ENCODE measurements around the gene HTR3D. TPM values are rescaled to one million over a fixed set of nuclear protein-coding genes. Genes with fewer than 3 reads are reported as not detected.
A peak's percentile ranks its signal among the peaks of the same experiment; 100 is the strongest.

HTR3D gene
- total and polyA plus RNA-seq, 2 of the 4 experiments (the other 2 are of a cell fraction): not detected

- ATAC-seq (ENCODE audit: low read depth): no peak
- no peak overlapping the region for H2BK15ac ChIP-seq (ENCODE audit: low read depth, low read length)
- POLR2A ChIA-PET (ENCODE audit: unreplicated experiment): no interaction called here
- H4K8ac ChIP-seq (ENCODE audit: low read depth in 2 of 2, low read length in 2 of 2): peak overlapping the region; percentile 14 to 30; a peak in 3 of 4 replicates
- H3K9ac ChIP-seq (ENCODE audit: low read depth, low read length): no peak overlapping the region
- intact Hi-C loops (cut with micrococcal nuclease) (loop anchor here (2.0 to 10.0 kb wide), 2 partner anchors 27 to 239 kb away; no protein-coding TSS in a partner anchor), dilution Hi-C loops (cut with HindIII; ENCODE audit: low sequenced_read_pairs, unreplicated experiment) (no loop called here), in situ Hi-C loops (cut with MboI; ENCODE audit: low sequenced_read_pairs) (loop anchor here (10.0 kb wide), 1 partner anchor 121 kb away; no protein-coding TSS in a partner anchor)
- peaks cover 7% of the 10 kb centered on the region for H3K4me1 ChIP-seq (ENCODE audit: control insufficient read depth, insufficient read depth, low read length)
- H3K4me2 ChIP-seq (ENCODE audit: low read depth, low read length): peak overlapping the region; percentile 30
- H2AK9ac ChIP-seq (replicated peaks; ENCODE audit: low read depth, low read length, poor library complexity): no peak overlapping the region
- no peak overlapping the region for H3K56ac ChIP-seq (ENCODE audit: extremely low read depth, insufficient read depth, low read length)
- H2AK5ac ChIP-seq (ENCODE audit: low read depth, low read length): no peak overlapping the region
- H3K9me3 ChIP-seq (ENCODE audit: control insufficient read depth, insufficient read depth, low read length): no peaks in the 10 kb centered on the region
- no CpG with 5 or more reads among the region's 5 CpGs for WGBS, 2 experiments (ENCODE audit: extremely low coverage in 2 of 2, insufficient read length in 1 of 2)
- H2BK5ac ChIP-seq (ENCODE audit: low read depth, low read length, poor library complexity, severe bottlenecking): no peak overlapping the region
- no peak overlapping the region for H4K91ac ChIP-seq (ENCODE audit: insufficient read depth, low read depth, low read length)
- no peak overlapping the region; the same call in 1 of the 2 replicates for H3K14ac ChIP-seq (replicated peaks; ENCODE audit: low read depth, low read length)
- H3K27me3 ChIP-seq (ENCODE audit: control insufficient read depth, insufficient read depth, low read length): 0 out of 2 replicates have a peak, but pooled peaks cover 1% of the 10 kb centered on the region
- TF ChIP-seq MAZ (IDR thresholded peaks at IDR 0.05; ENCODE audit: borderline replicate concordance, low read depth, low read length) (no peak), POLR2A (IDR thresholded peaks at IDR 0.05; ENCODE audit: low read depth, low read length) (no peak), USF2 (IDR thresholded peaks at IDR 0.05; ENCODE audit: low read depth, low read length) (no peak), NFE2L2 (IDR thresholded peaks at IDR 0.05; ENCODE audit: low read depth, low read length) (no peak), RFX5 (IDR thresholded peaks at IDR 0.05; ENCODE audit: low read depth, low read length) (no peak), SMC3 (IDR thresholded peaks at IDR 0.05; ENCODE audit: low read depth, low read length) (no peak), RAD21 (IDR thresholded peaks at IDR 0.05; ENCODE audit: low read length) (no peak), CTCF (conservative IDR thresholded peaks at IDR 0.05; ENCODE audit: low read depth, low read length) (no peak), MAFK (IDR thresholded peaks at IDR 0.05; ENCODE audit: low read depth, low read length) (no peak), ELK1 (IDR thresholded peaks at IDR 0.05; ENCODE audit: borderline replicate concordance, low read depth, low read length) (no peak), BHLHE40 (IDR thresholded peaks at IDR 0.05; ENCODE audit: low read depth, low read length) (no peak), CEBPB (IDR thresholded peaks at IDR 0.05; ENCODE audit: low read depth, low read length) (no peak), RCOR1 (IDR thresholded peaks at IDR 0.05; ENCODE audit: insufficient replicate concordance, low read length) (no peak), MXI1 (IDR thresholded peaks at IDR 0.05; ENCODE audit: borderline replicate concordance, low read depth, low read length) (no peak), CHD1 (IDR thresholded peaks at IDR 0.05; ENCODE audit: low read depth, low read length) (no peak), FOS (IDR thresholded peaks at IDR 0.05; ENCODE audit: low read depth, low read length) (no peak)
- no peak overlapping the region for H2BK120ac ChIP-seq (ENCODE audit: low read depth, low read length)
- no peak overlapping the region for H2BK20ac ChIP-seq (ENCODE audit: low read depth, low read length)
- H3K9me1 ChIP-seq (ENCODE audit: insufficient read depth, low read length): peaks cover 3% of the 10 kb centered on the region
- H3K27ac ChIP-seq (ENCODE audit: insufficient read depth, low read length): no peak overlapping the region
- H4K5ac ChIP-seq (ENCODE audit: low read depth, low read length): no peak overlapping the region
- no peak for DNase-seq
- H3K79me1 ChIP-seq (ENCODE audit: low read depth in 1 of 2, low read length in 2 of 2): peaks cover 15 to 27% of the 10 kb centered on the region in 2 experiments
- no peaks in the 10 kb centered on the region for H4K20me1 ChIP-seq (ENCODE audit: insufficient read depth, low read length)
- CTCF ChIA-PET: interaction anchor here (1.1 kb wide), 1 partner anchor 119 kb away, joined by 3 read pairs; no protein-coding TSS in a partner anchor
- no peak overlapping the region for H3K4ac ChIP-seq (ENCODE audit: low read depth, low read length)
- peak overlapping the region; percentile 10; the same call in 1 of the 2 replicates for H3K23ac ChIP-seq (ENCODE audit: low read depth, low read length)
- H2AFZ ChIP-seq (replicated peaks; ENCODE audit: low read length, poor library complexity): no peak overlapping the region
- H3K36me3 ChIP-seq (ENCODE audit: control insufficient read depth, insufficient read depth, low read length): no peaks in the 10 kb centered on the region
- no peak overlapping the region for H3K18ac ChIP-seq (ENCODE audit: low read depth, low read length)
- H3K4me3 ChIP-seq (ENCODE audit: insufficient read depth, low read depth, low read length): no peak overlapping the region
- BruUV-seq (replicated peaks): no TSS peak
Measured at GRCh38 chr3:184016169-184016570, 15.4 kb upstream of the HTR3D start.
